ENCODE measurements around the gene GAS7.

GAS7 gene

DNA sequence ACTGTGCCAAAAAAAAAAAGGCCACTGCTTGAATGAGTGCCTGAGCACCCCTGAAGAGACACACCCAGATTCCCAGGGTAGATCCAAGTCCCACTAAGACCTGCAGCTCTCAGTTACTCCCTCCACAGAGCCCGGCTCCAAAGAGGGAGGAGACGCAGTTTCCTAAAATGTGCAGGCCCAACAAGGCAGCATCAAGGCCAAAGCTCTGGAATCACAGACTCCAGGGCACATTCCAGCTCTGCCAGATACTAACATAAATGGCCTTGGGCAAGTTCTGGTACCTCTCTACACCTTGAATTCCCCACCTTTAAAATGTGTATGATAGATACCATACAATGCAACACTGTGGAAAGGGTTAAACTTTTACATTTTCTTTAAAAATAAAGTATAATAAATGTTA, 57.0 kb downstream of the GAS7 start:
- Histone ChIP-seq H3K4me1 (ENCODE audit: insufficient read depth, low read length, severe bottlenecking) (no peaks in the 10 kb centered on the region), H3K4me3 (ENCODE audit: low read depth, low read length, poor library complexity, severe bottlenecking) (no peak overlapping the region), H3K9me2 (ENCODE audit: low read depth, low read length) (no peaks in the 10 kb centered on the region), H2AFZ (ENCODE audit: low read length) (no peak overlapping the region), H3K9ac (ENCODE audit: low read length) (no peak overlapping the region), H3K79me2 (ENCODE audit: insufficient read depth, low read length) (no peaks in the 10 kb centered on the region), H3F3A (ENCODE audit: insufficient read depth, low read length) (no peaks in the 10 kb centered on the region), H3K9me3 (ENCODE audit: low read length) (no peaks in the 10 kb centered on the region), H4K20me1 (ENCODE audit: insufficient read depth, low read length) (no peaks in the 10 kb centered on the region), H3K27ac (ENCODE audit: low read depth, low read length, poor library complexity, severe bottlenecking) (no peak overlapping the region), H3K36me3 (ENCODE audit: insufficient read depth, low read length) (no peaks in the 10 kb centered on the region), H3K4me2 (ENCODE audit: low read length) (no peak overlapping the region), H3K27me3 (ENCODE audit: insufficient read depth, low read length) (no peaks in the 10 kb centered on the region)
- TF ChIP-seq EZH2 (IDR thresholded peaks at IDR 0.05; ENCODE audit: borderline replicate concordance, low read length) = no peak
- TF ChIP-seq, protein P1, sequence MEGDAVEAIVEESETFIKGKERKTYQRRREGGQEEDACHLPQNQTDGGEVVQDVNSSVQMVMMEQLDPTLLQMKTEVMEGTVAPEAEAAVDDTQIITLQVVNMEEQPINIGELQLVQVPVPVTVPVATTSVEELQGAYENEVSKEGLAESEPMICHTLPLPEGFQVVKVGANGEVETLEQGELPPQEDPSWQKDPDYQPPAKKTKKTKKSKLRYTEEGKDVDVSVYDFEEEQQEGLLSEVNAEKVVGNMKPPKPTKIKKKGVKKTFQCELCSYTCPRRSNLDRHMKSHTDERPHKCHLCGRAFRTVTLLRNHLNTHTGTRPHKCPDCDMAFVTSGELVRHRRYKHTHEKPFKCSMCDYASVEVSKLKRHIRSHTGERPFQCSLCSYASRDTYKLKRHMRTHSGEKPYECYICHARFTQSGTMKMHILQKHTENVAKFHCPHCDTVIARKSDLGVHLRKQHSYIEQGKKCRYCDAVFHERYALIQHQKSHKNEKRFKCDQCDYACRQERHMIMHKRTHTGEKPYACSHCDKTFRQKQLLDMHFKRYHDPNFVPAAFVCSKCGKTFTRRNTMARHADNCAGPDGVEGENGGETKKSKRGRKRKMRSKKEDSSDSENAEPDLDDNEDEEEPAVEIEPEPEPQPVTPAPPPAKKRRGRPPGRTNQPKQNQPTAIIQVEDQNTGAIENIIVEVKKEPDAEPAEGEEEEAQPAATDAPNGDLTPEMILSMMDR (IDR thresholded peaks at IDR 0.05; ENCODE audit: low read length) = no peak

DNA sequence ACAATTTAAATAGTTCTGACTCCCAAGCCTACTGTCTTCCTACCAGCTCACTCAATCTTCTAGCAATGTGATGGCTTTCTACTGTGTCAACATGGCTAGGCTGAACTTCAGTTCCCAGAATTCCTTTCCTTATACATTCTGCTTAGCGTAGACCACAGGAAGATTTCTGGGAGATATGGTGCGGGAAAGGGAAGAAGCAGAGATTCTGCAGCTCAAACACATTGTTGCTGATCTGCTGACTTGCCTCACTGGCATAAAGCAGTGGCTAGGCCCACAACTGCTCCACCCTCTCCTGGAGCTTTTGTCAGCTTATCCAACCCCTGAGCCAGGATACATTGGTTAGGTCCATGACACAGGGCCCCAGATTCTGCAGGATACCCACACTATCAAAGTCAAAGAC, 58.8 kb downstream of the GAS7 start:
- Histone ChIP-seq H3K4me2 (ENCODE audit: low read length) (no peak overlapping the region), H3F3A (ENCODE audit: insufficient read depth, low read length) (no peaks in the 10 kb centered on the region), H3K27ac (ENCODE audit: low read depth, low read length, poor library complexity, severe bottlenecking) (no peak overlapping the region), H3K27me3 (ENCODE audit: insufficient read depth, low read length) (no peaks in the 10 kb centered on the region), H3K4me3 (ENCODE audit: low read depth, low read length, poor library complexity, severe bottlenecking) (no peak overlapping the region), H3K36me3 (ENCODE audit: insufficient read depth, low read length) (no peaks in the 10 kb centered on the region), H3K79me2 (ENCODE audit: insufficient read depth, low read length) (no peaks in the 10 kb centered on the region), H3K9me3 (ENCODE audit: low read length) (no peaks in the 10 kb centered on the region), H3K9me2 (ENCODE audit: low read depth, low read length) (no peaks in the 10 kb centered on the region), H3K9ac (ENCODE audit: low read length) (no peak overlapping the region), H2AFZ (ENCODE audit: low read length) (no peak overlapping the region), H3K4me1 (ENCODE audit: insufficient read depth, low read length, severe bottlenecking) (no peaks in the 10 kb centered on the region), H4K20me1 (ENCODE audit: insufficient read depth, low read length) (no peaks in the 10 kb centered on the region)
- TF ChIP-seq EZH2 (IDR thresholded peaks at IDR 0.05; ENCODE audit: borderline replicate concordance, low read length) = no peak
- TF ChIP-seq, protein P1 (IDR thresholded peaks at IDR 0.05; ENCODE audit: low read length) = no peak

DNA sequence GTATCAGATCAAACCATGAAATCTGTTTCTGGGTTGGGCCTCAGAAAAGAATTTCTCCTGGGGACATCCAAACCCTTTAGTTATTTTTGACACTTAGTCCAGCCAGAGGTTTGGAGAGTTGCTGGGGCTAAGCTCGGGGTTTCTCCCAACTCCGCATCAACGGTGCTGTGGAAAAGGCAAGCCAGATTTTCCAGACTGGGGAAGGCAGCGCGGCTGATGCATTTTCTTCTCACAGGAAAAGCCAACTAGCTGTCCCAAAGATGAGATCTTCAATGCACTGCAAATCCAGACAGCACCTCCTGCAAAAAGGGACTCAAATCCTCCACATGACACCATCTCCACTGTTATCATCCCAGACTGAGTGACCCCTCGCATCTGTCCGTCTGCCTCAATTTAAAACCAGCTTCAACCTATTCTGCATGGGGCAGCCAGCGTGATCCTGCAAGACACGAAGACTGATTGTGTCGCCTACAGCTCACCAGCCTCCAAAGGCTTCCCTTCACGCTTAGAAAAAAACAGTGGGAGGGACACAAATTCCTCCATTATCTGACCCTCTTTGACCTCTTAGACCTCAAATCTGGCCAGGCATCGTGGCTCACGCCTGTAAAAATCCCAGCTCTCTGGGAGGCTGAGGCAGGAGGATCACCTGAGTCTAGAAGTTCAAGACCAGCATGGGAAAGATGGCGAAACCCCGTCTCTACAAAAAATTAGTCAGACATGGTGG, 62.0 kb downstream of the GAS7 start:
- no peaks in the 10 kb centered on the region for H3K27me3 ChIP-seq (ENCODE audit: insufficient read depth, low read length)
- H3K27ac ChIP-seq (ENCODE audit: low read depth, low read length, poor library complexity, severe bottlenecking) = no peak overlapping the region
- H3K36me3 ChIP-seq (ENCODE audit: insufficient read depth, low read length) = no peaks in the 10 kb centered on the region
- no peak overlapping the region for H3K9ac ChIP-seq (ENCODE audit: low read length)
- no peak for TF ChIP-seq EZH2 (IDR thresholded peaks at IDR 0.05; ENCODE audit: borderline replicate concordance, low read length)
- TF ChIP-seq, protein P1 (IDR thresholded peaks at IDR 0.05; ENCODE audit: low read length) = no peak
- no peak overlapping the region for H3K4me2 ChIP-seq (ENCODE audit: low read length)
- H3K79me2 ChIP-seq (ENCODE audit: insufficient read depth, low read length) = no peaks in the 10 kb centered on the region
- no peaks in the 10 kb centered on the region for H3K4me1 ChIP-seq (ENCODE audit: insufficient read depth, low read length, severe bottlenecking)
- H3F3A ChIP-seq (ENCODE audit: insufficient read depth, low read length) = no peaks in the 10 kb centered on the region
- no peak overlapping the region for H3K4me3 ChIP-seq (ENCODE audit: low read depth, low read length, poor library complexity, severe bottlenecking)
- H3K9me3 ChIP-seq (ENCODE audit: low read length) = no peaks in the 10 kb centered on the region
- no peak overlapping the region for H2AFZ ChIP-seq (ENCODE audit: low read length)
- H4K20me1 ChIP-seq (ENCODE audit: insufficient read depth, low read length) = no peaks in the 10 kb centered on the region
- no peaks in the 10 kb centered on the region for H3K9me2 ChIP-seq (ENCODE audit: low read depth, low read length)
